NCI-H524 (cell line): ENCODE measurements around the gene FBXO33.

Experiments
- DNase-seq, 2 experiments: peaks; one replicate each; lab custom pipeline; 2025; lab: John Stamatoyannopoulos, UW

Gene FBXO33

DNA sequence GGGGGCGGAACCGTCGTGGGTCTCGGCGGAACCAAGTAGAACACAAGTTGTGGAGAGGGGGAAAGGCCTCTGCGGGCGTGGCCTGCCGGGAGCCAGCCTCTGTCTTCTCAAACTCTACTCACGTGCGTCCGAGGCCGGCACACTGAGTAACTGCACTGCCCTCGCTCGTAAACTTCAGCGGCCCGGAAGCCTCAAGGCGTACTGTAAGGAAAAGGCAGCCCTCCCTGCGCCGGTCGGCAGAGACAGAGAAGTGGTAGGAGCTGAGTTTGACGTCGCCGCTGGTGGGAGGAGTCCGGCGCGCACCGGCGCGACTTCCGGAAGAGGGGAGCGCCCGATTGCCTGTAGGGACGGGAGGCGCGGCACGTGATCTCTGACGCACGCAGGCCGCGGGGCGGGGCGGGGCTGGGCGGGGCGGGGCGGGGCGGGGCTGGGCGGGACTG, at the start of gene FBXO33:
TSS of gene FBXO33 (minus strand) at position 255 of the 440 bp plus-strand sequence. CDS start 271 bp downstream, outside the sequence.
- peak; percentile 96 to 97 for DNase-seq

DNA sequence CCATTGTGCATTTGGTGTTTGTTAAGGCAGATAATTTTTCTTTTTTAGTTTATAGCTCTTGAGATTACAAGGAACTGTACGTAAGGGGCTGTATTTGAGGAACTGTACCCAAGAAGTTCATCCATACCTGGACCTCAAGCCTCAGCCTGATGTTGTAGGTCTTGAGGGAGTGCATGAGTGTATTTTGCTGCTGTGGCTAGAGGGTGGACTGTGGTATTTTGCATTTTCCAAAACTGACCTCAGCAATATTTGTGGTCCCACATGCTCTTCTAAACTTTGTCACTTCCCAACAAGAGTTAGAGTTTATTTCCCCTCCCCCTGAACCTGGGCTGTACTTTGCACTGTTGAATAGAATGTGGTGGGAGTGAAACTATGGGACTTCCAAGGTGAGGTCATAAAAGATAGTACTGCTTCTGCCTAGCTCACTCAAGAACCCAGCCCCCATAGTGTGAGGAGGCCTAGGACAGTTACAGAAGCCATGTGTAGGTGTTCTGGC, 42.2 kb upstream of the FBXO33 start:
- no peak for DNase-seq

DNA sequence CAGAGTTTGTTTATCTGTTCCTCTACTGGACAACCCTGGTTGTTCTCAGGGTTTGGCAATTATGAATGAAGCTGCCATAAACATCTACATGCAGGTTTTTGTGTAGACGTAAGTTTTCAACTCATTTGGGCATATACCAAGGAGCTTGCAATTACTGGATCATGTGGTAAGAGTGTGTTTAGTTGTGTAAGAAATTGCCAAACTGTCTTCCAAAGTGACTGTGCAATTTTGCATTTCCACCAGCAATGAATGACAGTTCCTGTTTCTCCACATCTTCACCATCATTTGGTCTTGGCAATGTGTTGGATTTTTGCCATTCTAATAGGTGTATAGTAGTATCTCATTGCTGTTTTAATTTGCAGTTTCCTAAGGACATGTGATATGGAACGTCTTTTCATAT, 39.8 kb upstream of the FBXO33 start:
- DNase-seq: no peak

- DNase-seq: peak; percentile 13 to 49
Measured at GRCh38 chr14:39469094-39469710, 37.0 kb upstream of the FBXO33 start.

- peak; percentile 57 to 74 for DNase-seq
Measured at GRCh38 chr14:39467889-39468524, 35.8 kb upstream of the FBXO33 start.

- no peak for DNase-seq
Measured at GRCh38 chr14:39459795-39460478, 27.7 kb upstream of the FBXO33 start.

DNA sequence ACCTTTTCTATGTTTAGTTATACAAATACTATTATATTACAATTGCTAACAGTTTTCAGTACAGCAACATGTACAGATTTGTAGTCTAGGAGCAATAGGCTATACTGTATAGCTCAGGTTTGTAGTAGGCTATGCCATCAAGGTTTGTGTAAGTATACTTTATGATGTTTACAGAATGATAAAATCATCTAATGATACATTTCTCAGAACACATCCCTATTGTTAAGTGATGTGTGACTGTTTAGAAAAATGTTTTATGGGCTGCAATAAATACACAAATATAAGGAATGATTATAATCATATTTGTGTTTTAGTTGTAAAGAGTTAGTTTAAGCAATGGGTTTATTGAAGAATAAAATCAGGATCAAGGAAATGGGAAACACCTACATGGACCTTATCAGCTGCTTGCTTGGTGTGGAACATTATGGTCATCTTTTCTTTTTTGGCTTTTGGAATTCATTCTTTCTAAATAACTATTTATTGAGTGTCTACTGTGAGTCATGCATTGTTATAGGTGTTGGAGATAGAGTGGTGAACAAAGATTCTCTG, 24.5 kb upstream of the FBXO33 start:
- no peak for DNase-seq

GRCh38 chr14:39454906-39455539, 22.8 kb upstream of the FBXO33 start:
- no peak for DNase-seq

DNA sequence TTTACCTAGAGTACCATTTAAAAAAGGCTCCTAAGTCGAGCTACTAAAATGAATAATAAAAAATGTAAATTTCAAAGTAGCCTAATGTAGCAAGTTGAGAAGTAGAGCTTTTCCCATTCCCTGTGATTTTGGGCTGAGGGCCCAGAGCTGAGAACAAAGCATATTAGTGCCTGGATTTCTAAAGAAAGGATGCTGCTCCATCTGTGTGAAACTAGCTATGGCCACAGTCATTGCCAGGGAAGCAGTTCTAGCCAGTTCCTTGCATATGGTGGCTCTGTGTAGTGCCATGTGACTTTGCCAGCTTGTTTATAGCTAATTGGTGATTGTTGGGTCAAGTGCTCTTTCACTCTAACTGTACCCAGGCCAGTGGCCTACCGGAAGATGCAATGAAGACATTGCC, 20.4 kb upstream of the FBXO33 start:
- no peak for DNase-seq

- DNase-seq: no peak
Measured at GRCh38 chr14:39451811-39452210, 19.6 kb upstream of the FBXO33 start.

DNA sequence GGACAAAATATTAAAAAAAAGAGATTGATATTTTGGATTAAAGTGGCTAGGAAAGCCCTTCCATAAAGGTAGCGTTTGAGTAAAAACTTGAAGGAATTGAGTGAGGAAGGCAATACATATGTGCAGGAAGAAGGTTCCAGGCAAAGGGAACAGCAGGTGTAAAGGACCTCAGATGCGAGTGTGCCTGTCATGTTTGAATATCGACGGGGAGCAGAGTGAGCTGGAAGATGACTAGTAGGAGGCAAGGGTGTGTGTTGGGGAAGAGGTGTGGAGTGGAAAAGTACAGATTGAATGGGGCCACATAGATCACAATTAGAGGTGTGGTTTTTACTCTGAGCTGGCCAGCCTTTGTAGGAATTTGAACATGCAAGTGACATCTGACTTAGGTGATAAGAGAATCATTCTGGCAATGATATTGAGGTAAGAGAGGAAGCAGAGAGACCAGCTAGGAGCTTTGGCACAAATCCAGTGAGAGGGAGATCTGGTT, 15.0 kb upstream of the FBXO33 start:
- no peak for DNase-seq

- no peak for DNase-seq
Measured at GRCh38 chr14:39446131-39446744, 14.0 kb upstream of the FBXO33 start.

- DNase-seq: no peak
Measured at GRCh38 chr14:39442293-39442692, 10.1 kb upstream of the FBXO33 start.

GRCh38 chr14:39441805-39442204, 9.6 kb upstream of the FBXO33 start:
- no peak for DNase-seq

- no peak for DNase-seq
Measured at GRCh38 chr14:39440975-39441374, 8.7 kb upstream of the FBXO33 start.

GRCh38 chr14:39435241-39435640, 3.0 kb upstream of the FBXO33 start:
- no peak for DNase-seq

GRCh38 chr14:39434401-39434800, 2.2 kb upstream of the FBXO33 start:
- peak in 1 of 2 experiments; percentile 47 for DNase-seq

DNA sequence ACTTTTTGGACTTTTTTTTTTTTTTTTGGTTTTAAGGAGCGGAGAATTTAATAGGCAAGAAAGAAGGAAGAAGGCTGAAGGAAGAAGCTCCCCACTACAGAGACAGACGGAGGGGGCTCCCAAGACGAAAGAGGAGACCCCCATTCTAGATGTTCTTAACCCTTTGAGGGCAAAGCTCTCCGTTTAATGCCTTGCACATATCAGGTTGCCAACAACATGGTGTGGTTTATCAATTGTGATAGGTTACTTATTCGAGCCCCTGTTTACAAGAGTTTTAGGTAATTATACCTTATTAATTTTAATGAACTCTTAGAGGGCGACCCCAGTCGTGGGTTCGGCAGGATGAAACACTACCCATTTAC, 1.2 kb upstream of the FBXO33 start:
- peak in 1 of 2 experiments; percentile 55 for DNase-seq

- peak; percentile 94 to 97 for DNase-seq
Measured at GRCh38 chr14:39432619-39433451, 602 bp upstream of the FBXO33 start.

GRCh38 chr14:39431416-39432178, 636 bp downstream of the FBXO33 start:
- peak; percentile 43 to 66 for DNase-seq
